Measurements from ENCODE around the gene STARD7.

The STARD7 gene

DNA sequence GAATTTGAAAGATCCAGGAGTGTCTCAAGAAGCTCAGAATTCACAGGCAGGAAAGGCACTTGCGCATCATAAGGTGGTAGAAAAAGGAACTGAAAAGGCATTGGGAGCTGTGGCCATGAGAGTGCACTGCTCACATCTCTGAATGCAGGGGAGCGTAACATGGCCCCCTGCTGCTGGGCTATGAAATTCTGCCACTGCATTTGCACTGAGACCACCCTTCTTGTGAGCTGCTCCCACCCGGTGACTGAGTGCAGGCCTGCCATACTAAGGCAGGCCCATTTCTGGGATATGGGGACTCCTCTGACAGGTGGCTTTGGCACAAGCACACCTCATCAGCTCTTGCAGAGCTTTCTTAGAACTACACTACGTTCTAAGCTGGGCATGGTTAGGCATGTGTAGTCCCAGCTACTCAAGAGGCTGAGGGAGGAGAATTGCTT is 25.3 kb upstream of the STARD7 start:
- no peak overlapping the region for H3K27ac ChIP-seq (ENCODE audit: extremely low read depth, low read depth, low read length)
- no peaks in the 10 kb centered on the region for H3K4me1 ChIP-seq (ENCODE audit: control insufficient read depth, insufficient read depth, low read length)
- H3K9me3 ChIP-seq (ENCODE audit: control insufficient read depth, insufficient read depth, low read depth, low read length): no peaks in the 10 kb centered on the region
- H3K36me3 ChIP-seq (ENCODE audit: control insufficient read depth in 2 of 2, insufficient read depth in 1 of 2, low read length in 2 of 2): no peaks in the 10 kb centered on the region
- ChIA-PET CTCF (interaction anchor here (0.8 to 1.7 kb wide), 4 partner anchors 13 to 59 kb away, joined by 3 to 4 read pairs (median 3); no protein-coding TSS in a partner anchor), POLR2A (interaction anchor here (0.6 to 1.1 kb wide), 2 partner anchors 23 to 25 kb away, joined by 3 to 5 read pairs; partner anchors contain the start of gene STARD7)
- H3K4me3 ChIP-seq (ENCODE audit: low read depth, low read length): no peak overlapping the region
- no peak for TF ChIP-seq ZNF747 (tag by site-specific recombination; IDR thresholded peaks at IDR 0.05)
- TF ChIP-seq ZNF266 (tag by site-specific recombination; IDR thresholded peaks at IDR 0.05; ENCODE audit: low read depth): no peak
- TF ChIP-seq, protein P1, sequence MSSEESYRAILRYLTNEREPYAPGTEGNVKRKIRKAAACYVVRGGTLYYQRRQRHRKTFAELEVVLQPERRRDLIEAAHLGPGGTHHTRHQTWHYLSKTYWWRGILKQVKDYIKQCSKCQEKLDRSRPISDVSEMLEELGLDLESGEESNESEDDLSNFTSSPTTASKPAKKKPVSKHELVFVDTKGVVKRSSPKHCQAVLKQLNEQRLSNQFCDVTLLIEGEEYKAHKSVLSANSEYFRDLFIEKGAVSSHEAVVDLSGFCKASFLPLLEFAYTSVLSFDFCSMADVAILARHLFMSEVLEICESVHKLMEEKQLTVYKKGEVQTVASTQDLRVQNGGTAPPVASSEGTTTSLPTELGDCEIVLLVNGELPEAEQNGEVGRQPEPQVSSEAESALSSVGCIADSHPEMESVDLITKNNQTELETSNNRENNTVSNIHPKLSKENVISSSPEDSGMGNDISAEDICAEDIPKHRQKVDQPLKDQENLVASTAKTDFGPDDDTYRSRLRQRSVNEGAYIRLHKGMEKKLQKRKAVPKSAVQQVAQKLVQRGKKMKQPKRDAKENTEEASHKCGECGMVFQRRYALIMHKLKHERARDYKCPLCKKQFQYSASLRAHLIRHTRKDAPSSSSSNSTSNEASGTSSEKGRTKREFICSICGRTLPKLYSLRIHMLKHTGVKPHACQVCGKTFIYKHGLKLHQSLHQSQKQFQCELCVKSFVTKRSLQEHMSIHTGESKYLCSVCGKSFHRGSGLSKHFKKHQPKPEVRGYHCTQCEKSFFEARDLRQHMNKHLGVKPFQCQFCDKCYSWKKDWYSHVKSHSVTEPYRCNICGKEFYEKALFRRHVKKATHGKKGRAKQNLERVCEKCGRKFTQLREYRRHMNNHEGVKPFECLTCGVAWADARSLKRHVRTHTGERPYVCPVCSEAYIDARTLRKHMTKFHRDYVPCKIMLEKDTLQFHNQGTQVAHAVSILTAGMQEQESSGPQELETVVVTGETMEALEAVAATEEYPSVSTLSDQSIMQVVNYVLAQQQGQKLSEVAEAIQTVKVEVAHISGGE (tag by site-specific recombination; conservative IDR thresholded peaks at IDR 0.05; ENCODE audit: low read depth): no peak
- TF ChIP-seq ZNF223 (tag by site-specific recombination; IDR thresholded peaks at IDR 0.05): no peak
- no peak for TF ChIP-seq ZBTB17 (tag by site-specific recombination; IDR thresholded peaks at IDR 0.05)
- no peak for TF ChIP-seq SALL2 (tag by site-specific recombination; IDR thresholded peaks at IDR 0.05; ENCODE audit: borderline replicate concordance)
- TF ChIP-seq, protein P2, sequence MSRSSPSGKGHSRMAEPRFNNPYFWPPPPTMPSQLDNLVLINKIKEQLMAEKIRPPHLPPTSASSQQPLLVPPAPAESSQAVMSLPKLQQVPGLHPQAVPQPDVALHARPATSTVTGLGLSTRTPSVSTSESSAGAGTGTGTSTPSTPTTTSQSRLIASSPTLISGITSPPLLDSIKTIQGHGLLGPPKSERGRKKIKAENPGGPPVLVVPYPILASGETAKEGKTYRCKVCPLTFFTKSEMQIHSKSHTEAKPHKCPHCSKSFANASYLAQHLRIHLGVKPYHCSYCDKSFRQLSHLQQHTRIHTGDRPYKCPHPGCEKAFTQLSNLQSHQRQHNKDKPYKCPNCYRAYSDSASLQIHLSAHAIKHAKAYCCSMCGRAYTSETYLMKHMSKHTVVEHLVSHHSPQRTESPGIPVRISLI (tag by site-specific recombination; IDR thresholded peaks at IDR 0.05): no peak
- TF ChIP-seq KLF9 (tag by site-specific recombination; IDR thresholded peaks at IDR 0.05; ENCODE audit: low read depth): no peak
- TF ChIP-seq ZEB2 (tag by site-specific recombination; IDR thresholded peaks at IDR 0.05): no peak
- no peak for TF ChIP-seq ZFP41 (tag by site-specific recombination; IDR thresholded peaks at IDR 0.05; ENCODE audit: borderline replicate concordance)
- TF ChIP-seq ZSCAN23 (tag by site-specific recombination; IDR thresholded peaks at IDR 0.05): no peak
- no peak for TF ChIP-seq ZBTB7A (tag by site-specific recombination; IDR thresholded peaks at IDR 0.05; ENCODE audit: low read depth)
- no peak for TF ChIP-seq ZNF785 (tag by site-specific recombination; IDR thresholded peaks at IDR 0.05)
- TF ChIP-seq ZNF830 (tag by site-specific recombination; IDR thresholded peaks at IDR 0.05; ENCODE audit: low read depth): no peak
- TF ChIP-seq ZNF654 (tag by site-specific recombination; IDR thresholded peaks at IDR 0.05; ENCODE audit: low read depth): no peak
- no peak for TF ChIP-seq ZNF19 (tag by site-specific recombination; IDR thresholded peaks at IDR 0.05; ENCODE audit: low read depth)
- TF ChIP-seq ZNF530 (tag by site-specific recombination; IDR thresholded peaks at IDR 0.05; ENCODE audit: low read depth): no peak
- TF ChIP-seq ZNF138 (tag by site-specific recombination; IDR thresholded peaks at IDR 0.05; ENCODE audit: borderline replicate concordance): no peak
- no peak for TF ChIP-seq ZNF404 (tag by site-specific recombination; IDR thresholded peaks at IDR 0.05)
- no peak for TF ChIP-seq ZNF510 (tag by site-specific recombination; IDR thresholded peaks at IDR 0.05; ENCODE audit: insufficient replicate concordance)

DNA sequence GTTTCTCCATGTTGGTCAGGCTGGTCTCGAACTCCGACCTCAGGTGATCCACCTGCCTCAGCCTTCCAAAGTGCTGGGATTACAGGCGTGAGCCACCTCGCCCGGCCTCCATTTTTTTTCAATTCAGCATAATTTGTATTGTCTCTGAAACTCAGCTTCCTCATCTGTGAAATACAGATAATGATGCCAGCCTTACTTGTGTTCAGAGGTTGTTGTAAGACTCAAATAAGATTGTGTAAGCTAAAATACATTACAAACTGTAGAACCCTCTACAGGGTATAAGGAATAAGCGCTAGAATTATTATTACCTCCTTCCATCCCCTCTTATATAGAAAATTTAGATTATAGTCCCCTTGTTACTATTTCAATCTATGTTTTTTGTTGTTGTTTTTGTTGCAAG is 24.8 kb upstream of the STARD7 start:
- Histone ChIP-seq H3K27ac (ENCODE audit: extremely low read depth, low read depth, low read length) (no peak overlapping the region), H3K4me1 (ENCODE audit: control insufficient read depth, insufficient read depth, low read length) (no peaks in the 10 kb centered on the region), H3K36me3 (ENCODE audit: control insufficient read depth in 2 of 2, insufficient read depth in 1 of 2, low read length in 2 of 2) (no peaks in the 10 kb centered on the region), H3K4me3 (ENCODE audit: low read depth, low read length) (no peak overlapping the region), H3K9me3 (ENCODE audit: control insufficient read depth, insufficient read depth, low read depth, low read length) (no peaks in the 10 kb centered on the region)
- CTCF ChIA-PET: interaction anchor here (0.7 to 1.7 kb wide), 4 partner anchors 13 to 33 kb away, joined by 3 to 4 read pairs (median 3); no protein-coding TSS in a partner anchor
- POLR2A ChIA-PET: interaction anchor here (0.6 kb wide), 2 partner anchors 14 to 23 kb away, joined by 3 read pairs; no protein-coding TSS in a partner anchor
- TF ChIP-seq SP7 (tag by site-specific recombination; IDR thresholded peaks at IDR 0.05): no peak
- no peak for TF ChIP-seq ZNF560 (tag by site-specific recombination; IDR thresholded peaks at IDR 0.05; ENCODE audit: borderline replicate concordance)
- TF ChIP-seq, protein P3, sequence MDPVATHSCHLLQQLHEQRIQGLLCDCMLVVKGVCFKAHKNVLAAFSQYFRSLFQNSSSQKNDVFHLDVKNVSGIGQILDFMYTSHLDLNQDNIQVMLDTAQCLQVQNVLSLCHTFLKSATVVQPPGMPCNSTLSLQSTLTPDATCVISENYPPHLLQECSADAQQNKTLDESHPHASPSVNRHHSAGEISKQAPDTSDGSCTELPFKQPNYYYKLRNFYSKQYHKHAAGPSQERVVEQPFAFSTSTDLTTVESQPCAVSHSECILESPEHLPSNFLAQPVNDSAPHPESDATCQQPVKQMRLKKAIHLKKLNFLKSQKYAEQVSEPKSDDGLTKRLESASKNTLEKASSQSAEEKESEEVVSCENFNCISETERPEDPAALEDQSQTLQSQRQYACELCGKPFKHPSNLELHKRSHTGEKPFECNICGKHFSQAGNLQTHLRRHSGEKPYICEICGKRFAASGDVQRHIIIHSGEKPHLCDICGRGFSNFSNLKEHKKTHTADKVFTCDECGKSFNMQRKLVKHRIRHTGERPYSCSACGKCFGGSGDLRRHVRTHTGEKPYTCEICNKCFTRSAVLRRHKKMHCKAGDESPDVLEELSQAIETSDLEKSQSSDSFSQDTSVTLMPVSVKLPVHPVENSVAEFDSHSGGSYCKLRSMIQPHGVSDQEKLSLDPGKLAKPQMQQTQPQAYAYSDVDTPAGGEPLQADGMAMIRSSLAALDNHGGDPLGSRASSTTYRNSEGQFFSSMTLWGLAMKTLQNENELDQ (tag by site-specific recombination; IDR thresholded peaks at IDR 0.05; ENCODE audit: low read depth): no peak
- TF ChIP-seq, protein P4, sequence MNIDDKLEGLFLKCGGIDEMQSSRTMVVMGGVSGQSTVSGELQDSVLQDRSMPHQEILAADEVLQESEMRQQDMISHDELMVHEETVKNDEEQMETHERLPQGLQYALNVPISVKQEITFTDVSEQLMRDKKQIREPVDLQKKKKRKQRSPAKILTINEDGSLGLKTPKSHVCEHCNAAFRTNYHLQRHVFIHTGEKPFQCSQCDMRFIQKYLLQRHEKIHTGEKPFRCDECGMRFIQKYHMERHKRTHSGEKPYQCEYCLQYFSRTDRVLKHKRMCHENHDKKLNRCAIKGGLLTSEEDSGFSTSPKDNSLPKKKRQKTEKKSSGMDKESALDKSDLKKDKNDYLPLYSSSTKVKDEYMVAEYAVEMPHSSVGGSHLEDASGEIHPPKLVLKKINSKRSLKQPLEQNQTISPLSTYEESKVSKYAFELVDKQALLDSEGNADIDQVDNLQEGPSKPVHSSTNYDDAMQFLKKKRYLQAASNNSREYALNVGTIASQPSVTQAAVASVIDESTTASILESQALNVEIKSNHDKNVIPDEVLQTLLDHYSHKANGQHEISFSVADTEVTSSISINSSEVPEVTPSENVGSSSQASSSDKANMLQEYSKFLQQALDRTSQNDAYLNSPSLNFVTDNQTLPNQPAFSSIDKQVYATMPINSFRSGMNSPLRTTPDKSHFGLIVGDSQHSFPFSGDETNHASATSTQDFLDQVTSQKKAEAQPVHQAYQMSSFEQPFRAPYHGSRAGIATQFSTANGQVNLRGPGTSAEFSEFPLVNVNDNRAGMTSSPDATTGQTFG (tag by site-specific recombination; IDR thresholded peaks at IDR 0.05; ENCODE audit: borderline replicate concordance): no peak
- TF ChIP-seq, protein P5, sequence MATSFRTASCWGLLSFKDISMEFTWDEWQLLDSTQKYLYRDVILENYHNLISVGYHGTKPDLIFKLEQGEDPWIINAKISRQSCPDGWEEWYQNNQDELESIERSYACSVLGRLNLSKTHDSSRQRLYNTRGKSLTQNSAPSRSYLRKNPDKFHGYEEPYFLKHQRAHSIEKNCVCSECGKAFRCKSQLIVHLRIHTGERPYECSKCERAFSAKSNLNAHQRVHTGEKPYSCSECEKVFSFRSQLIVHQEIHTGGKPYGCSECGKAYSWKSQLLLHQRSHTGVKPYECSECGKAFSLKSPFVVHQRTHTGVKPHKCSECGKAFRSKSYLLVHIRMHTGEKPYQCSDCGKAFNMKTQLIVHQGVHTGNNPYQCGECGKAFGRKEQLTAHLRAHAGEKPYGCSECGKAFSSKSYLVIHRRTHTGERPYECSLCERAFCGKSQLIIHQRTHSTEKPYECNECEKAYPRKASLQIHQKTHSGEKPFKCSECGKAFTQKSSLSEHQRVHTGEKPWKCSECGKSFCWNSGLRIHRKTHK (tag by site-specific recombination; IDR thresholded peaks at IDR 0.05): no peak

Data from HEK293 (cell line).